Measurements from ENCODE around the gene HOXA3. TPM values are rescaled to one million over a fixed set of nuclear protein-coding genes. Genes with fewer than 3 reads are reported as not detected.

Gene HOXA3
- total and polyA plus RNA-seq, 3 experiments from 2014 or later, result not detected

DNA sequence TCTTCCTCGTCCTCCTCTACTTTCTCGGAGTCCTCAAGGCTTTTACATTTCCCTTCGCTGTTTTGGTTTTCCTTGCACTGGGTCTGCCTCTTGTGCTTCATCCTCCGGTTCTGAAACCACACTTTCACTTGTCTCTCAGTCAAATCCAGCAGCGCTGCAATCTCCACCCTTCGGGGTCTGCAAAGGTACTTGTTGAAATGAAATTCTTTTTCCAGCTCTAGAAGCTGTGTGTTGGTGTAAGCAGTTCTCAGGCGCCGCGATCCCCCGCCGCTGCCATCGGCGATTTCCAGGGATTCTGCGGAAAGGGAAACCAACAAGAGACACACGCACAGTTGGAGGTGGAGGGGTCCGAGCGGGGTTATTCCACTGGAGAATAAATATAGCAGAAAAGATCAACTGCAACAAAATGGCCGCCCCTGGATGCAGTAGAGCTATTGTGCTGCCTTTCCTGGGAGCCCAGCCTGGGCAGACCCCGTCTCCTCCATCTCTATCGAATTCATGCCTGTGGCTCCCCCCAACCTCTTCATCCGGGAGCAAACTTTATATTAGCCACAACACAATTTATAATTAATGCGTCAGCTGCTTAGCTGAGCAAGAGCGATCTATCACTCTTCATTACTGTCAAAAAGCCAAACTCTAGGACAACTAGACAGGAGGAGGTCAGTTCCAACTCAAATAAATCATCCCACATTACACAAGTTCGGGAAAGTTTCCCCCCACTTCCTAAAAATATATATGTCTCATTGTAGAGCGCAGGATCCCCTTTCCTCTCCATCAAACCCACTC is 51.0 kb downstream of the HOXA3 start:
- peaks cover 21% of the 10 kb centered on the region for H3K4me1 ChIP-seq (ENCODE audit: insufficient read depth, low read length)
- Mint-ChIP-seq H3K36me3 (peaks cover 9 to 23% (median 15%) of the 10 kb centered on the region in 3 donors), H3K27ac (no peak overlapping the region), H3K4me1 (peaks cover 34 to 43% (median 35%) of the 10 kb centered on the region in 3 donors), H3K9me3 (no peaks in the 10 kb centered on the region), H3K4me3 (peak overlapping the region in 5 of 7 donors; percentile 2 to 55 (median 23)), H3K27me3 (peaks cover 43 to 74% of the 10 kb centered on the region in 2 donors)
- ChIA-PET CTCF (no interaction called here), POLR2A (no interaction called here)
- H3K27ac ChIP-seq (ENCODE audit: low read depth, low read length), result no peak overlapping the region
- H3K27me3 ChIP-seq (ENCODE audit: insufficient read depth, low read length, poor library complexity, severe bottlenecking), result peaks cover 38% of the 10 kb centered on the region
- no peak for DNase-seq
- no peaks in the 10 kb centered on the region for H3K9me3 ChIP-seq (ENCODE audit: low read length)
- H3K4me3 ChIP-seq (ENCODE audit: low read length), result no peak overlapping the region
- no peaks in the 10 kb centered on the region for H3K36me3 ChIP-seq (ENCODE audit: insufficient read depth, low read length)

DNA sequence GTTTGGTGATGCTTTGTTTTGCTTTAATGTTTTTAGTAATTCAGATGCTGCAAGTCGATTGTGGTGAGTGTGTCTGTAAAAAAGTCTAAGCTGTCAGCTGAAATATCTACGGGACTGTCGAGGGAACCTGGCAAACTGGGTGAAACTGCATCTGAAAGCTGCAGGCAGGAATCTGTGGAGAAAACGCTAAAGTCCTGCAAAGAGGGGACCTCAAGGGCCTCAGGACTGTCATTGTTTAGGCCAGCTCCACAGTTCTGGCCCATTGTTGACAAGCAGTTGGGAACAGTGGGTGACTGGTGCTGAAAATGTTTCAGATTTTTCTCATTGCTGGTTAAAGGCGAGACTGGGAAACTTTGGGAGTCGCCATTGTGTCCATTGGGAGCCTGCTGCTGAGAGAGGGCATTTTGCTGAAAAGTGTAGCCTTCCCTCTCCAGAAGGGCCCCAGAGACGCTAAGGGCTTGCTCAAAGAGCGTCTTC is 51.7 kb downstream of the HOXA3 start:
- no peak for DNase-seq
- H3K4me3 Mint-ChIP-seq, result peak overlapping the region in 1 of 7 donors; percentile 20
- no peak overlapping the region for H3K27ac Mint-ChIP-seq
- H3K9me3 ChIP-seq (ENCODE audit: low read length), result no peaks in the 10 kb centered on the region
- no peaks in the 10 kb centered on the region for H3K9me3 Mint-ChIP-seq
- CTCF ChIA-PET, result no interaction called here
- H3K4me1 ChIP-seq (ENCODE audit: insufficient read depth, low read length), result peaks cover 21% of the 10 kb centered on the region
- H3K4me3 ChIP-seq (ENCODE audit: low read length), result no peak overlapping the region
- H3K27ac ChIP-seq (ENCODE audit: low read depth, low read length), result no peak overlapping the region
- peaks cover 45 to 70% of the 10 kb centered on the region in 2 donors for H3K27me3 Mint-ChIP-seq
- H3K36me3 Mint-ChIP-seq, result peaks cover 9 to 25% (median 15%) of the 10 kb centered on the region in 3 donors
- peaks cover 34 to 46% (median 35%) of the 10 kb centered on the region in 3 donors for H3K4me1 Mint-ChIP-seq
- POLR2A ChIA-PET, result no interaction called here
- no peaks in the 10 kb centered on the region for H3K36me3 ChIP-seq (ENCODE audit: insufficient read depth, low read length)
- H3K27me3 ChIP-seq (ENCODE audit: insufficient read depth, low read length, poor library complexity, severe bottlenecking), result peaks cover 38% of the 10 kb centered on the region

DNA sequence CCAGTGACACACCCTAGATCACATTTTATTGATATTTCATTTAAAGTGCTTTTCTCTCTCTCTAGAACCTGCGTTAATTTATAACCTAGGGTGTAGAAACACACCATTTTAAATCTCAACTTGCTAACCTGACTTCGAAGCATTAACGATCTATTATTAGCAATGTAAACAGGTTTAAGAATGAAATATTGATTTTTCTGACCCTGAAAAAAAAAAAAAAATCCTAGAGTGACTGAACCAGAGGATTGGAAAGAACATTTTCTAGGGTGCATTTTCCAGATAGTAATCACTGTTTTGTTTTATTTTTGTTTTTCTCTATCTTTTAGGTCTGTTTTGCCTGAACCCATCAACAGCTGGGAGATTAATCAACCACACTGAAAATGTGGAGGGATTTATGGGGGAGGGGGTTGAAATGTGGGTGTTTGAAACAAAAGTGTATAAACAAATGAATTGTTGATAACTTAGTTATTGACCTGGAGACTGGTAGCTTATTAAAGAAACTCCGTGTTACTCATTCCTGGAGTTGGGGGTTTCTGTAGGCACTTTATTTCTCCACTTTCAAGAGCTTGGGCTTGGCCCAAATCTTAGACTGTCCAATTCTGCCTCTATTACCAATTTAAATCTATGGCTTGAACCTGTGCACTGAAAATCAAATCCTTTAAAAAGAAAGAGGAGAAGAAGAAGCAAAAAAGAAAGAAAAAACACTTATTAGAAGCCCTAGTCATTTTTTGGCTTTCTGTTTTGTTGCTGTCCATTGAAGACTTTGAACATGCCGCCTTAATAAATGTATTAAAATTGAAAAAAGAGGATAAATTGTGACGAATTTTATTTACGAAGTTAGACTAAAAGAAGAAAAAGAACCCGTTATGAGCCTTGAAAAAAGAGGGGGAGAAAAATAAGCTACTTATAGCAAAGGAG is 52.7 kb downstream of the HOXA3 start:
- peak overlapping the region in 2 of 7 donors; percentile 13 to 36 for H3K4me3 Mint-ChIP-seq
- peaks cover 54 to 68% of the 10 kb centered on the region in 2 donors for H3K27me3 Mint-ChIP-seq
- Histone ChIP-seq H3K4me3 (ENCODE audit: low read length) (no peak overlapping the region), H3K4me1 (ENCODE audit: insufficient read depth, low read length) (peaks cover 28% of the 10 kb centered on the region), H3K36me3 (ENCODE audit: insufficient read depth, low read length) (no peaks in the 10 kb centered on the region), H3K9me3 (ENCODE audit: low read length) (no peaks in the 10 kb centered on the region), H3K27ac (ENCODE audit: low read depth, low read length) (no peak overlapping the region), H3K27me3 (ENCODE audit: insufficient read depth, low read length, poor library complexity, severe bottlenecking) (peaks cover 32% of the 10 kb centered on the region)
- ChIA-PET CTCF (no interaction called here), POLR2A (no interaction called here)
- H3K9me3 Mint-ChIP-seq, result no peaks in the 10 kb centered on the region
- peaks cover 42 to 56% (median 45%) of the 10 kb centered on the region in 3 donors for H3K4me1 Mint-ChIP-seq
- DNase-seq, result no peak
- peaks cover 9 to 26% (median 15%) of the 10 kb centered on the region in 3 donors for H3K36me3 Mint-ChIP-seq
- no peak overlapping the region for H3K27ac Mint-ChIP-seq

DNA sequence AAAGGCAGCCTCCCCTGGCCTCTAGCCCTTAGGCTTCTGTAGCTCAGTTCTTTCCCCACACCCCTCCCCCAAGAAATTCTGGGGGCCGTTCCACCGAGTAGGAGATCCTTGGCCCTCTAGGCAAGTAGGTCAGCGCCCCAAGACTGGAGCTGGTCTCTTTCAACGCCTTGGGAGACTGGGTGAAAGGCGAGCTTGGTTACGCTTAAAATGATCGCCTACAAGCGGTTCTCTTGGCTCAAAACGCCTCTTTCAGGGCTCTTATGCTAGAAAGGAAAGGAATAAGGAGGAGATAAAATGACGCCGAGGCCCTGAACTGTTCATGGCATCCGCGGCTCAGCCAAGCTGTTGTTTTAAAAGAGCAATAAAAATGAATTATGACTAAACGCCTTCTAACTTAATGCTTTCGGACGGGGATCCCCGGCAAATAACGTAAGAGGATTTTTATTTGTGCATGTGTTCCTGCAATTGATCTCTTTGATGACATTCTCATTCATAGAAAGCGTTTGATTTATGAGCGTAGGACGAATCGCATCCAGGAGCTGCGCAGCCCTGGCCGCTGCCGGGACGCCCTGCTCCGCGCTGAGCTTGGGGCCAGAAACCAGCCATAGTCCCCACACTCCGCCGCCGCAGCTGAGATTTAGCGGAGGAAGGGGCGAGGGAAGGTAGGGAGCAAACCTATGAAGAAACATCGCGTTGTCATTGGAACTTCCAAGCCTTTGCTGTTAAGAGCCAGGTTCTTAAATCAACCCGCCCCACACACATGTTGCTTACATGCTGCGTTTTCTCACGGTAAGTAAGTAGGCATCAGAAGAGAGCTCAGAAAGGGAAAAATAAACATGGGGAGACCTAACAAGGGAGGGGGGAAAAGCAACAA is 53.6 kb downstream of the HOXA3 start:
- Histone ChIP-seq H3K27me3 (ENCODE audit: insufficient read depth, low read length, poor library complexity, severe bottlenecking) (peaks cover 25% of the 10 kb centered on the region), H3K9me3 (ENCODE audit: low read length) (no peaks in the 10 kb centered on the region), H3K4me1 (ENCODE audit: insufficient read depth, low read length) (peaks cover 29% of the 10 kb centered on the region), H3K27ac (ENCODE audit: low read depth, low read length) (no peak overlapping the region), H3K4me3 (ENCODE audit: low read length) (no peak overlapping the region), H3K36me3 (ENCODE audit: insufficient read depth, low read length) (no peaks in the 10 kb centered on the region)
- Mint-ChIP-seq H3K9me3 (no peaks in the 10 kb centered on the region), H3K4me3 (peak overlapping the region in 3 of 7 donors; percentile 54 to 94 (median 90)), H3K4me1 (peaks cover 45 to 57% (median 52%) of the 10 kb centered on the region in 3 donors), H3K27me3 (peaks cover 46 to 66% of the 10 kb centered on the region in 2 donors), H3K36me3 (peaks cover 9 to 26% (median 15%) of the 10 kb centered on the region in 3 donors), H3K27ac (peak overlapping the region in 1 of 8 donors; percentile 18)
- ChIA-PET POLR2A (no interaction called here), CTCF (interaction anchor here (1.8 kb wide), 1 partner anchor 62 kb away, joined by 4 read pairs; no protein-coding TSS in a partner anchor)
- DNase-seq, result no peak

DNA sequence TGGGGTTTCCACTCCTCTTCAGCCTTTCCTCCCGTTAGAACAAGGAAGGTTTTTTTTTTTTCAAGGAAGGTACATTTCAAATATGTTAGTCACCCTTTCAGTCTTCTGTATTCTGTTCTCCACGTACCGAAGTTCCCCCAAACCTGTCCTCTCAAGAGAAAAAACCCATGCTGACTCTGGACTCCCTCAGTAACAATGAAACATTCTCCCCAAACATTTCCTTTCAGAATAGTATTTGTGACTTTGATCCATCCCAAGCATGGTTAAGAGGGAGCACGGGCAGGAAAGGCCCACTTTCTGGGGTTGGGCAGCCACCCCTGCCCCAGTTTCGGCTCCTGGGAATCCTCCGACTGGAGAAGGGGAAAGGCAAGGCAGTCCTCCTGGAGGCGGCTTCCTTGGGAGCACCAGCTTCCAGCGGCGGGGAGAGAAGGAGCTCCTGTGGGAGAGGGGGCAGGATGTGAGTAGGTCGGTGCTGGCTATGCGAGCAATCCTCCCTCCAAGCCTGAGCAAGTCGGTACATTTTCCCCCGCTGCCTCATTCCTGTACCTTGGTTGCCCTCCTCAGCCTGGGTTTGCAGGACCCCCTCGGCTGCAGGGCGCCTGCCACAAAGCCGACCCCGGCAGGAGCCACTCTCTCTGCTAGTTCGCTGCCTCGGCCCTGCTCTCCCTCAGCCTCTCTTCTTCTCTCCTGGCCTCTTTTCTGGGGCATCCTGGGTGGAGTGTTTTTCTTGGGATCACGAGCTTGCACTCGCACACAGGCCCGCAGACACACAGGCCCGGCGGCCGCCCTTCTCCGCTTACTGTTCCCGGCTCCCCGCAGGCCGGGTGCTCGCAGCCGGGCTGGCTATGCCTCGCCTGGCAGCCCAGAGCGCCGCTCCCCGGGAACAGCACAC is 54.5 kb downstream of the HOXA3 start:
- no peaks in the 10 kb centered on the region for H3K9me3 Mint-ChIP-seq
- no peaks in the 10 kb centered on the region for H3K9me3 ChIP-seq (ENCODE audit: low read length)
- H3K36me3 ChIP-seq (ENCODE audit: insufficient read depth, low read length), result no peaks in the 10 kb centered on the region
- DNase-seq, result no peak
- peaks cover 9 to 26% (median 15%) of the 10 kb centered on the region in 3 donors for H3K36me3 Mint-ChIP-seq
- no peak overlapping the region for H3K4me3 ChIP-seq (ENCODE audit: low read length)
- POLR2A ChIA-PET, result no interaction called here
- H3K27ac ChIP-seq (ENCODE audit: low read depth, low read length), result no peak overlapping the region
- H3K4me1 Mint-ChIP-seq, result peaks cover 40 to 51% (median 50%) of the 10 kb centered on the region in 3 donors
- H3K27me3 Mint-ChIP-seq, result peaks cover 37 to 65% of the 10 kb centered on the region in 2 donors
- H3K27me3 ChIP-seq (ENCODE audit: insufficient read depth, low read length, poor library complexity, severe bottlenecking), result peaks cover 17% of the 10 kb centered on the region
- peak overlapping the region; percentile 90 to 96 (median 93) for H3K4me3 Mint-ChIP-seq
- H3K27ac Mint-ChIP-seq, result peak overlapping the region in 2 of 8 donors; percentile 18 to 77
- CTCF ChIA-PET, result interaction anchor here (1.8 kb wide), 1 partner anchor 63 kb away, joined by 4 read pairs; no protein-coding TSS in a partner anchor
- H3K4me1 ChIP-seq (ENCODE audit: insufficient read depth, low read length), result peaks cover 27% of the 10 kb centered on the region

DNA sequence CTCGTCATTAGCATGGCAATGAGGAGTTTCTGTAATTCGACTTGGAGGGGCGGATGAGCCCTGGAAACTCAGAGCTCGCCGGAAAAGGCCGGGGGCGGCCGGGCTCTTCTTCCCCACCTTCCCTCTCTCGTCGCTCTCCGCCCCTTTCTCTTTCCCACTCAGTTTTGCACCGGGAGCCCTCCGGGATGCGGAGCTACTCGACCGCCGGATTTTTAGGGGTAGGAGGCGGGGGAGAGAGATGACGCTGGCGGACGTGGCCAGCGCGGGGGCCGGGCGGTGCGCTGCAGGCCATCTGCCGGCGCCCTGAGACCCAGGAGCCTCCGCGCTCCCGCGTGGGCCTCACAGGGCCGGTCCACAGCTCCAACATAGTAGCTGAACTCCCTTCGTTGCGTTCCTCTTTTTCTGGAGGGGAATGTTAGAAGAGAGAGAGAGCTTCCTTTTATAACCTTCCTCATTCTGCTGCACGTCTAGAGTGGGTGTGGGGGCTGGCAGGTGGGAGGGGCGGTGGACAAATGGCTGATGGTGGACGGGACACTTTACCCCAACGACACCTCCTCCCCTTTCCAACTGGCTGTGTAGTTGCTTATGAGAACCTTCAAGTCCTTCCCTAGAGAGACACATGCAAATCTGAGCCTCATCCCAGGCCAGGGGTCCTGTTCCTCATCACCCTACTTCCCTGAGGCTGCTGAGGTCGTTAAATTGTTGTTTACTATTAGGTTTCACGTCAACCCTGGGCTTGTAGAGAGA is 55.4 kb downstream of the HOXA3 start:
- POLR2A ChIA-PET, result interaction anchor here (1.3 kb wide), 1 partner anchor 234 kb away, joined by 7 read pairs; no protein-coding TSS in a partner anchor
- H3K27ac ChIP-seq (ENCODE audit: low read depth, low read length), result peak overlapping the region; percentile 38
- Mint-ChIP-seq H3K36me3 (peaks cover 9 to 26% (median 15%) of the 10 kb centered on the region in 3 donors), H3K9me3 (no peaks in the 10 kb centered on the region), H3K27me3 (peaks cover 30 to 64% of the 10 kb centered on the region in 2 donors), H3K4me3 (peak overlapping the region; percentile 90 to 96 (median 93)), H3K4me1 (peaks cover 32 to 42% (median 41%) of the 10 kb centered on the region in 3 donors), H3K27ac (peak overlapping the region; percentile 12 to 97 (median 82))
- H3K36me3 ChIP-seq (ENCODE audit: insufficient read depth, low read length), result no peaks in the 10 kb centered on the region
- CTCF ChIA-PET, result interaction anchor here (1.0 to 1.8 kb wide), 3 partner anchors 8 to 64 kb away, joined by 4 read pairs; no protein-coding TSS in a partner anchor
- no peaks in the 10 kb centered on the region for H3K9me3 ChIP-seq (ENCODE audit: low read length)
- peak overlapping the region; percentile 57 for H3K4me3 ChIP-seq (ENCODE audit: low read length)
- H3K4me1 ChIP-seq (ENCODE audit: insufficient read depth, low read length), result peaks cover 19% of the 10 kb centered on the region
- DNase-seq, result no peak
- H3K27me3 ChIP-seq (ENCODE audit: insufficient read depth, low read length, poor library complexity, severe bottlenecking), result peaks cover 7% of the 10 kb centered on the region

Measured in CD8-positive, alpha-beta memory T cell (primary cell).